ENCODE measurements around the gene WFIKKN2.
"Not testable (repeated sequence)": the region's sequence is repeated elsewhere in the genome, so short reads cannot be mapped to it uniquely, and the experiment has no call there.

The WFIKKN2 gene

GRCh38 chr17:50853781-50854180 is 18.4 kb downstream of the WFIKKN2 start:
- H3K9me3 ChIP-seq: peaks cover 3% of the 10 kb centered on the region
- peaks cover 13 to 18% of the 10 kb centered on the region in 2 experiments for H3K4me1 ChIP-seq (ENCODE audit: control insufficient read depth in 1 of 2, insufficient read depth in 1 of 2, low read depth in 1 of 2, low read length in 1 of 2)
- H3K27me3 ChIP-seq: peaks cover 36% of the 10 kb centered on the region
- no peaks in the 10 kb centered on the region for H3K36me3 ChIP-seq
- TF ChIP-seq, protein P1, sequence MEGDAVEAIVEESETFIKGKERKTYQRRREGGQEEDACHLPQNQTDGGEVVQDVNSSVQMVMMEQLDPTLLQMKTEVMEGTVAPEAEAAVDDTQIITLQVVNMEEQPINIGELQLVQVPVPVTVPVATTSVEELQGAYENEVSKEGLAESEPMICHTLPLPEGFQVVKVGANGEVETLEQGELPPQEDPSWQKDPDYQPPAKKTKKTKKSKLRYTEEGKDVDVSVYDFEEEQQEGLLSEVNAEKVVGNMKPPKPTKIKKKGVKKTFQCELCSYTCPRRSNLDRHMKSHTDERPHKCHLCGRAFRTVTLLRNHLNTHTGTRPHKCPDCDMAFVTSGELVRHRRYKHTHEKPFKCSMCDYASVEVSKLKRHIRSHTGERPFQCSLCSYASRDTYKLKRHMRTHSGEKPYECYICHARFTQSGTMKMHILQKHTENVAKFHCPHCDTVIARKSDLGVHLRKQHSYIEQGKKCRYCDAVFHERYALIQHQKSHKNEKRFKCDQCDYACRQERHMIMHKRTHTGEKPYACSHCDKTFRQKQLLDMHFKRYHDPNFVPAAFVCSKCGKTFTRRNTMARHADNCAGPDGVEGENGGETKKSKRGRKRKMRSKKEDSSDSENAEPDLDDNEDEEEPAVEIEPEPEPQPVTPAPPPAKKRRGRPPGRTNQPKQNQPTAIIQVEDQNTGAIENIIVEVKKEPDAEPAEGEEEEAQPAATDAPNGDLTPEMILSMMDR (IDR thresholded peaks at IDR 0.05): no peak
- no peak overlapping the region for H3K27ac ChIP-seq
- H3K4me3 ChIP-seq (ENCODE audit: low read depth in 1 of 2, low read length in 1 of 2): no peak overlapping the region

DNA sequence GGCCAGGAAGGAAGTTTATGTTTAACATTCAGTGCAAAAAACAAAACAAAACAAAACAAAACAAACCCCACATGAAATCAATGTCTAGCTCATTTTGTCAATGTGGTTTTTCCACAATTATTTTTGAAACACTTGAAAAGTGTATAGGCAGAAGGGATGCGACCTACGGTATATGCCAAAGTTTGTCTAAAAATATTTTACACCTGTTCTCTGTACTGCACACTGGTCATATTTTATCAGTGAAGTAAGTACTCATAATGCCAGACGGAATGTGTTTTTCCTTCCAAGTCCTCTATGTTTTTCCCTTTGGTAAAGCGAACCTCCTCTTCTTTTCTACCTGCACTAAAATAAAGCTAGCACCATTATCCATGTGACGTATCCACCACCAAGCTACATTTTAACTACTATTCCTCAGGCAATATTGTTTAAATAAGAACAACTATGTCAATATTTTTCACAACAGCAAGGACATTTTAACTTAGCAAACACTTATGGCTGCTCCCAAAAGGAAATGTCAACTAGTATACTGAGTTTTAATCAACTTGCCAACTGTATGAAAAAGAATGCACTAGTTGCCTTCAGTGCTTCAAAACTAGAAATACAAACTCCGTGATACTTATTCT is 20.4 kb downstream of the WFIKKN2 start:
- no peaks in the 10 kb centered on the region for H3K9me3 ChIP-seq
- H3K4me1 ChIP-seq (ENCODE audit: control insufficient read depth in 1 of 2, insufficient read depth in 1 of 2, low read depth in 1 of 2, low read length in 1 of 2): peaks cover 13 to 18% of the 10 kb centered on the region in 2 experiments
- TF ChIP-seq, protein P1 (IDR thresholded peaks at IDR 0.05): no peak
- no peak overlapping the region for H3K4me3 ChIP-seq (ENCODE audit: low read depth in 1 of 2, low read length in 1 of 2)
- no peaks in the 10 kb centered on the region for H3K36me3 ChIP-seq
- H3K27me3 ChIP-seq: peaks cover 36% of the 10 kb centered on the region
- no peak overlapping the region for H3K27ac ChIP-seq

- Histone ChIP-seq H3K36me3 (peaks cover 5% of the 10 kb centered on the region), H3K4me3 (ENCODE audit: low read depth in 1 of 2, low read length in 1 of 2) (no peak overlapping the region), H3K4me1 (ENCODE audit: control insufficient read depth in 1 of 2, insufficient read depth in 1 of 2, low read depth in 1 of 2, low read length in 1 of 2) (peaks cover 12 to 18% of the 10 kb centered on the region in 2 experiments), H3K27me3 (peaks cover 36% of the 10 kb centered on the region), H3K9me3 (no peaks in the 10 kb centered on the region), H3K27ac (no peak overlapping the region)
- TF ChIP-seq, protein P1 (IDR thresholded peaks at IDR 0.05): no peak
These were observed 21.0 kb downstream of the WFIKKN2 start for GRCh38 chr17:50856431-50856830.

DNA sequence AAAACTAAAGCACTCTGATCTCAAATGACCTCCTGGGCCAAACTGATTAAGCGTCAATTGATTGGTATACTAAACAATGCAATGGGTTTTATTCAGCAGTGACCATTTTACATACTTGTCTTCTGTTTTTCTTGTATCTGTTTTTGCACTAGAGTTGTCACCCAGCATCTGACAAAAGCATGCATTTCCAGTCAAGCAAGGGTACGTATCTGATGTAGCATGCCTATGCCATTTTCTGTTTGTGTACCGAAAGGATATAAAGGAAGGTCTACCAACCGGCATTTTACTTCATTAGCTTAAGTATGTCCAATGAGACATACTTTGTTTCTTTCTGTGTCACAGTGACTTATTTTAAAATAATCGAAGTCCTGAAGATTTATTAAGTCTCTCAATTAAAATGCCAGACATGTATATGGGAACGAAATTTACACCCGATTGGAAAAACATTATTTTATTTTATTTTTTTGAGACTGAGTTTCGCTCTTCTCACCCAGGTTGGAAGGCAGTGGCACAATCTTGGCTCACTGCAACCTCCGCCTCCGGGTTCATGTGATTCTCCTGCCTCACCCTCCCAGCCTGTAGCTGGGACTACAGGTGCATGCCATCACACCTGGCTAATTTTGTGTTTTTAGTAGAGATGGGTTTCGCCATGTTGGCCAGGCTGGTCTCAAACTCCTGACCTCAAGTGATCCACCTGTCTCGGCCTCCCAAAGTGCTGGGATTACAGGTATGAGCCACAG is 23.3 kb downstream of the WFIKKN2 start:
- peaks cover 28% of the 10 kb centered on the region for H3K36me3 ChIP-seq
- H3K27me3 ChIP-seq: peaks cover 25% of the 10 kb centered on the region
- peaks cover 10 to 20% of the 10 kb centered on the region in 2 experiments for H3K4me1 ChIP-seq (ENCODE audit: control insufficient read depth in 1 of 2, insufficient read depth in 1 of 2, low read depth in 1 of 2, low read length in 1 of 2)
- no peak overlapping the region for H3K27ac ChIP-seq
- TF ChIP-seq, protein P1 (IDR thresholded peaks at IDR 0.05): no peak
- H3K4me3 ChIP-seq (ENCODE audit: low read depth in 1 of 2, low read length in 1 of 2): no peak overlapping the region
- H3K9me3 ChIP-seq: no peaks in the 10 kb centered on the region

GRCh38 chr17:50859727-50860126 is 24.3 kb downstream of the WFIKKN2 start:
- peaks cover 15% of the 10 kb centered on the region for H3K27me3 ChIP-seq
- peaks cover 20 to 27% of the 10 kb centered on the region in 2 experiments for H3K4me1 ChIP-seq (ENCODE audit: control insufficient read depth in 1 of 2, insufficient read depth in 1 of 2, low read depth in 1 of 2, low read length in 1 of 2)
- not testable (repeated sequence) for H3K9me3 ChIP-seq; H3K4me3 ChIP-seq (ENCODE audit: low read depth in 1 of 2, low read length in 1 of 2); H3K27ac ChIP-seq
- peaks cover 29% of the 10 kb centered on the region for H3K36me3 ChIP-seq

- Histone ChIP-seq H3K4me3 (ENCODE audit: low read depth in 1 of 2, low read length in 1 of 2) (no peak overlapping the region), H3K27me3 (peaks cover 5% of the 10 kb centered on the region), H3K9me3 (no peaks in the 10 kb centered on the region), H3K36me3 (peaks cover 29% of the 10 kb centered on the region), H3K4me1 (ENCODE audit: control insufficient read depth in 1 of 2, insufficient read depth in 1 of 2, low read depth in 1 of 2, low read length in 1 of 2) (peaks cover 25 to 28% of the 10 kb centered on the region in 2 experiments), H3K27ac (no peak overlapping the region)
- TF ChIP-seq, protein P1 (IDR thresholded peaks at IDR 0.05): no peak
These were observed 25.9 kb downstream of the WFIKKN2 start for GRCh38 chr17:50861334-50861676.

Data from neutrophil (primary cell).